Measurements from ENCODE around the gene ASGR2.
"Not testable (repeated sequence)": the region's sequence is repeated elsewhere in the genome, so short reads cannot be mapped to it uniquely, and the experiment has no call there.

The ASGR2 gene

GRCh38 chr17:7123844-7124243 lies 9.2 kb upstream of the ASGR2 start:
- DNase-seq, result no peak

DNA sequence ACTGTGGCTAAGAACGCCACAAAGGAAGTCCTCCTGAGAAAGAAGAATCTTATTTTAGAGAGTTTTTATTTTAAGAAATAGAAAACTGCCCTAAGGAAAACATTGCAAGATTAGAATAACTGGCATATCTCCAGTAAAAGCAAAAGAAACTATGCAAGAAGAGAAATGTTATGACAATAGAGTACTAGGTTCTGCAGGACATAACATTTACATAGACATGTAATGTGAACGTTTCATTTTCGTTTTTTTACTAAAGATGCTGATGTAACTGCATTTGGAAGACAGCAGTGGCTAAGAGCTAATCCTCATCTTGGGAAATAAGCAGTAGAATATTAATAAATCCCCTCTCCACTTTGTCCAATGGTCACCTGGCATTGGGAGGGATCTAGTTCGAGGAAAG lies 7.8 kb upstream of the ASGR2 start:
- DNase-seq, result no peak

DNA sequence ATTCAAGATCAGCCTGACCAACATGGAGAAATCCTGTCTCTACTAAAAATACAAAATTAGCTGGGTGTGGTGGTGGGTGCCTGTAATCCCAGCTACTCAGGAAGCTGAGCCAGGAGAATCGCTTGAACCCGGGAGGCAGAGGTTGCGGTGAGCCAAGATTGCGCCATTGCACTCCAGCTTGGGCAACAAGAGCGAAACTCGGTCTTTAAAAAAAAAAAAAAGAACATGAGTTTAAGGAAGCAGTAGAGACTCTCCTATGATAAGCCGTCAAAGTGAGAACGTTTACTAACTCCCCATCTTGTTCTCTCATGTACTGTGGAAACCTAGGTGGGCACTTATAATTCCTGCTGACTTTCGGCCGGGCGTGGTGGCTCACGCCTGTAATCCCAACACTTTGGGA lies 6.0 kb upstream of the ASGR2 start:
- DNase-seq, result not testable (repeated sequence)

GRCh38 chr17:7120123-7120522 lies 5.5 kb upstream of the ASGR2 start:
- DNase-seq, result no peak

GRCh38 chr17:7119314-7119713 lies 4.7 kb upstream of the ASGR2 start:
- no peak for DNase-seq

GRCh38 chr17:7114875-7115614 lies 423 bp upstream of the ASGR2 start:
- DNase-seq, result no peak

- no peak for DNase-seq
Measured at GRCh38 chr17:7113273-7114071, 1.1 kb downstream of the ASGR2 start.

DNA sequence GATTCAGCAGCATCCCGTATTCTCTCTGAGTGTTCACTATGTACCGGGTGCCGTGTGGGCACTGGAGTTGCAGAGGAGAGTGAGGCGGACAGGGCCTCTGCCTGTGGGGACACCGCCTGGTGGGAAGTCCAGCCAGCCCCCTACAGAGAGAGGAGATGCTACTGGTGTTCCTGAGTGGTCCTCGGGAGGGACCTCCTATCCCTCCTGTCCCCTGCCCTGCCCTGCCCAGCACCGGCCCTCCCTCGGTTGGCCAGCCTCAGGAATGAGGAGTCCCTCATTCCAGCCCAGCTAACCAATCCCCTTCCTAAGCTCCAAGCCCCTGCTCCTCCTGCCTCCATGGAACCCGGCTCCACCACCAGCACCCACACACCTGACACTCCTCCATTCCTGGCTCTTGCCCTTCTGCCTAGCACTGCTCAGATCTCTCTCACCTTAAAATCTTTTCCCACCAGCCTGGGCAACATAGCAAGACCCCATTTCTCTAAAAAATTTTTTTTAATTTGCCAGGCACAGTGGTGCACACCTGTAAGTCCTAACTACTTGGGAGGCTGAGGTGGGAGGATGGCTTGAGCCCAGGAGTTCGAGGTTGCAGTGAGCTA lies 2.0 kb downstream of the ASGR2 start:
- no peak for DNase-seq

DNA sequence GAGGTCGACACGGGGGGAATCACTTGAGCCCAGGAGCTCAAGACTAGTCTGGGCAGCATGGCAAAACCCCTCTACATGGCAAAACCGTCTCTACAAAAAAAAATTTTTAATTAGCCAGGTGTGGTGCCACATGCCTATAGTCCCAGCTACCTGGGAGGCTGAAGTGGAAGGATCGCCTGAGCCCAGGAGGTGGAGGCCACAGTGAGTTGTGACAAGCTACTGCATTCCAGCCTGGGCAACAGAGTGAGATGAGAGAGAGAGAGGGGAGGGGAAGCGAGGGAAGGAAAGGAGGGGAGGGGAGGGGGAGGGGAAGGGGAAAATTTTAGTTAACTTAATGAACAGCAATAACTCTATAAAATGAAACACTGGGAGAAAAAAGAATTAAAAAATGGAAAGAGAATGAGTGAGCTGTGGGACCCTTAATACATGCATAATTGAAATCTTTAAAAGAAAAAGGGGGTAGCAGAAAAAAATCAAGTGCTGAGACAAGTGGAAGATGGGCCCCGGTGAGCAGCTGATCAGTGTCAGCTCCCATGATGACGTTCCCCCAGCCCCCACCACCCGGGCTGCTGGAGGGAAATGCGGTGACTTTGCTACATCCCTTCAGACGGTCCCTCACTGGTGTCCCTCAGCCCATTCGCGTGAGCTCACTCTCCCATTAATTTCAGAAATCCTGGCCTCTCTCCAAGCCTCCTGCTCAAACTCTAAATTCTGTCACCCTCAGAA lies 2.7 kb downstream of the ASGR2 start:
- DNase-seq, result no peak

DNA sequence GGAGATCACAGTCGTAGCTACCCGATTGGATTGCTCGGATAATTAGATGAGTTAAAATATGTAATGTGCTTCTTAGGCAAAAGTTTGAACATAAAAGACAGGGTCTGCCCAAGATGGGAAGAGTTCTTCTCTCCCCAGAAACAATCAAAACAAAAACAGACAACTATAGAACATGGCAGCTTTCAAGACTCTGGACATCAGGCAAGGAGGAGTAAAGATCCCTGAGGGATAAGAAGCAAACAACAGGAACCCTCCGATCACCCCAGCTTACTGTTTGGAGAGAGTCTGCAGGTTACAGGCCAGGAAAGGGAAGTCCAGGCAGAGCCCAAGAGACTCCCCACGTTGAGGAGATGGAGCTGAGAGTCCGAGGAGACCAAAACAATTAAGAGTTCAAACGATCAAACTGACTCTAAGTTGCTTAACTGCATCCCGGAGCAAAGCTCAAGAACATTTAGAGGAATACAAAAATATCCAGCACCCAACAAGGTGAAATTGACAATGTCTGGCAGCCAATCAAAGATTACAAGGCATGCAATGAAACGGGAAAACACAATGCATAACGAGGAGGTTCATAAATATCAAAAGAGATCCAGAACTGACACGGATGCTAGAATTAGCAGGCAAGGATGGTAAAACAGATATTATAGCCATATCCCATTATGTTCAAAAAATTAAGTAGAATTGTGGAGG lies 3.9 kb downstream of the ASGR2 start:
- DNase-seq, result no peak

DNA sequence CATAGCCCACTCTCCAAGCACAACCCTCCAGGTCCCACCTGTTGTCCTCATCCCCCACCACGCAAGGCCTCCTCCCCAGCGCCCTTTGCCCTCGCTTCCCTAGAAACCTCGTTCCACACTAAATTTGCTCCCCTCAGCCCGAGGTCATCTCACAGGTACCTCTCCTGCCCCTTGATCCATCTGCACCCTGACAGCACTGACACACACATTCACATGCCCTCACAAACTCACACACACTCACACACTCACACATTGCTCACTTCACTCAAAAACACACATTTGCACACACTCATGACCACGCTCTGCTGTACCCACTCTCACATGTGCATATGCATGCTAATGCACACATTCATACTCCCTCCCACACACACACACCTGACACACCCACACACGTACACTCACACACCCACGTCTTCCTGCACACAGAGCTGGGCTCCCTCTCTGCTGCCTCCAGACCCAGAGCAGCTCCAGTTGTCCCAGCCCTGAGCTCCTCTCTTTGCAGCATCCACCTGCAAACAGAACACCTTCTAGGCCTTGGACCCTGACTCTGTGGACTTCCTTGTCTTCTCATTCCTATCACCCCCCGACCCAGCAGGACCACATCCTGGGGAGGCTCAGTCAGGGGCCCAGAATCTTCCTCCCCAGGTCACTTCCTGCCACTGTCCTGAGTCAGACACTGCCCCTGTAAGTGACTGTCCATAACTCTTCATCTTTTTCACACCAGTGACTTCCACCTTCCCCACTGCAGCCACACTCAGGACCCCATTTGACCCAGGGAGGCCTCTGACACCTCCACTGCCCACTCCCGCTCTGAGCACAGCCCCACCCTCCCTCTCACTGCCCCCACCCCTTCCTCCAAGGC lies 4.9 kb downstream of the ASGR2 start:
- DNase-seq, result no peak

DNA sequence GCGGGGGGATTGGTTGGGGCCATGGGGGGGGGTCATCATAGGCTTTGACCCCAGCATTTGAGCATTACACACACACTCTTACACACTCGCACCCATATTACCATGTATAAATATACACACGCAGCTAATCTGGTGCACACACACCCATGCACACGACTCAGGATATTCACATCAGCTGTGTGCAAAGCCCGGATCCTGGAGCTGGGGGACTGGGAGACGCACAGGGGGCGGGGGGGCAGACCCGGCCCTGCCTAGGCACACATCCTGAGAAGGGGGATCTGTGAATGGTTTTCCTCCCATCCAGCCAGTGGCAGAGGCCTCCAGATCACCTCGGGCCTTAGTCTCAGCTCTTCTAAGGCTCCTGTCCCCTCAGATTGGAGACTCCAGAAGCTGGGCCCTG lies 5.6 kb downstream of the ASGR2 start:
- DNase-seq, result no peak

- no peak for DNase-seq
Measured at GRCh38 chr17:7108560-7108925, 6.1 kb downstream of the ASGR2 start.

GRCh38 chr17:7107795-7108559 lies 6.6 kb downstream of the ASGR2 start:
- DNase-seq, result no peak

GRCh38 chr17:7107012-7107754 lies 7.4 kb downstream of the ASGR2 start:
- DNase-seq, result no peak

- no peak for DNase-seq
Measured at GRCh38 chr17:7102421-7102820, 12.2 kb downstream of the ASGR2 start.

DNA sequence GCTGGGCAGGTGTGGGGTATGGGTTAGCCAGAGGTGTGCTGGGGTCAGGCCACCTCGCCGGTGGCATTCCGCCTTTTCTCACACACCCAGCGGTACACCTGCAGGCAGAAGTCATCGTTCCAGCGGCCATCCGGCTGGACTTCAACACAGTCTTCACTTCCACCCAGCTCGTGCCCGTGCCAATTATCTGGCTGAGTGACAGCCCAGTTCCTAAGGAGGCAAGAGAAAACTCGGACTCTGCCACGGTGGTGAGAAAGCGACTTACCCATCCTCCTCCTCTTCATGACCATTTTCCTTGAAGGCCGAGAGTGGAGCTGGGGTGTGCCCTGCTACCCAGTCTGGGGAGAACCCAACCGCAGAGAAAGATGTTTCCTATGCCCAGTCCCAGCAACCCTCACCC lies 13.1 kb downstream of the ASGR2 start:
- no peak for DNase-seq

DNA sequence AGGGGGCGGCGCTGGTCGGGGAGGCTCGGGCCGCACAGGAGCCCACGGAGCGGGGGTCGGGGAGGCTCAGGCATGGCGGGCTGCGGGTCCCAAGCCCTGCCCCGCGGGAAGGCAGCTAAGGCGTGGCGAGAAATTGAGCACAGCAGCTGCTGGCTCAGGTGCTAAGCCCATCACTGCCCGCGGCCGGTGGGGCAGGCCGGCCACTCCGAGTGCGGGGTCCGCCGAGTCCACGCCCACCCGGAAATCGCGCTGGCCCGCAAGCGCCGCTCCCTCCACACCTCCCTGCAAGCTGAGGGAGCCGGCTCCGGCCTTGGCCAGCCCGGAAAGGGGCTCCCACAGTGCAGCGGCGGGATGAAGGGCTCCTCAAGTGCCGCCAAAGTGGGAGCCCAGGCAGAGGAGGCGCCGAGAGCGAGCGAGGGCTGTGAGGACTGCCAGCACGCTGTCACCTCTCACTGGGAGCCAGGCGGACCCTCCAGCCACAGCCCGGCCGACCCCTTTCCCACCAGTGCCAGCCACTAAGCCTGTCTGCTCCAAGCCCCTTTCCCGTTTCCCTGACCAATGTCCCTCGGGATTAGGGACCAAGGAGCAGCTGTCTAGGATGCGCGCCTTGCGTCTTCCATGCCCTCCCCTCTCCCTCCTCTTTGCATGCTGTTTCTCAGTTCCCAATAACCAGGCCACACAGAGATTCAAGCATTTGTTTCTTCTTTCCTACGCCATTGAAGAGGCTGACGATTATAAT lies 13.8 kb downstream of the ASGR2 start:
- DNase-seq, result not testable (repeated sequence)

DNA sequence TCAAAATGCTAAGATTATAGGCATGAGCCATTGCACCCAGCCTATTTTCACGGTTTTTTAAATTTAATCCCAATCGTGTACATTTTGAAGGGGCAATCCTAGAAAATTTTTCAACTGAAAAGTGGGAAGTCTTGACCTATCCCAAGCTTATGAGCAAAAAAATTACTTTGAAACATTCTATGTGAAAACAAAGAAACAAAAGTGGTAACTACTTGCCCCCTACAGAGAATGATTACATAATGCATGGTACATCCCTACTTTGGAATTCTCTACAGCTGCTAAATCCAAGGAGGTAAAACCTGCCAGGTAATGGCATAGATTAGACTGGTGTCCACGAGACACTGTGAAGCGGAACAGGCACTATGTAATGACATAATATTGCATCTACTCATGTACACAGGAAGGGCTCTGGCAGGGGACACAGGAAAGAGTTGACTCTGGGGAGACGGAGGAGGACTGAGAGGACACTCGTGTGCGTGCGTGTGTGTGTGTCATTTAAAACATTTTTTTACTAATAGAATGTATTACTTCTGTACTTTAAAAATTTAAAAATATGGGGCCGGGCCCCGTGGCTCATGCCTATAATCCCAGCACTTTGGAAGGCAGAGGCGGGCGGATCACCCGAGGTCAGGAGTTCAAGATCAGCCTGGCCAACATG lies 15.7 kb downstream of the ASGR2 start:
- DNase-seq, result no peak

All from HCEC 1CT (cell line).